Measurements from ENCODE around the gene MSX2.

- TF ChIP-seq, protein P1, sequence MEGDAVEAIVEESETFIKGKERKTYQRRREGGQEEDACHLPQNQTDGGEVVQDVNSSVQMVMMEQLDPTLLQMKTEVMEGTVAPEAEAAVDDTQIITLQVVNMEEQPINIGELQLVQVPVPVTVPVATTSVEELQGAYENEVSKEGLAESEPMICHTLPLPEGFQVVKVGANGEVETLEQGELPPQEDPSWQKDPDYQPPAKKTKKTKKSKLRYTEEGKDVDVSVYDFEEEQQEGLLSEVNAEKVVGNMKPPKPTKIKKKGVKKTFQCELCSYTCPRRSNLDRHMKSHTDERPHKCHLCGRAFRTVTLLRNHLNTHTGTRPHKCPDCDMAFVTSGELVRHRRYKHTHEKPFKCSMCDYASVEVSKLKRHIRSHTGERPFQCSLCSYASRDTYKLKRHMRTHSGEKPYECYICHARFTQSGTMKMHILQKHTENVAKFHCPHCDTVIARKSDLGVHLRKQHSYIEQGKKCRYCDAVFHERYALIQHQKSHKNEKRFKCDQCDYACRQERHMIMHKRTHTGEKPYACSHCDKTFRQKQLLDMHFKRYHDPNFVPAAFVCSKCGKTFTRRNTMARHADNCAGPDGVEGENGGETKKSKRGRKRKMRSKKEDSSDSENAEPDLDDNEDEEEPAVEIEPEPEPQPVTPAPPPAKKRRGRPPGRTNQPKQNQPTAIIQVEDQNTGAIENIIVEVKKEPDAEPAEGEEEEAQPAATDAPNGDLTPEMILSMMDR (conservative IDR thresholded peaks at IDR 0.05 in 1 of 2, IDR thresholded peaks at IDR 0.05 in 1 of 2; ENCODE audit: low read depth in 1 of 2, low read length in 2 of 2): no peak
- TF ChIP-seq EZH2 (IDR thresholded peaks at IDR 0.05; ENCODE audit: low read length, missing control alignments): peak; percentile 4
These were observed 1.9 kb upstream of the MSX2 start for GRCh38 chr5:174722500-174722899.

All from fibroblast of lung (primary cell).